GM21717 (cell line): ENCODE measurements around the gene MYO1F.
"Not testable (repeated sequence)": the region's sequence is repeated elsewhere in the genome, so short reads cannot be mapped to it uniquely, and the experiment has no call there.

Experiments
- ATAC-seq: cut with Tn5 transposase; IDR thresholded peaks from one replicate; pipeline ENCODE4 v1.9.1; 2021; ENCODE audit warnings: mild to moderate bottlenecking, moderate library complexity; ENCODE audit not compliant: unreplicated experiment

The MYO1F gene

GRCh38 chr19:8577247-8577646, at the start of gene MYO1F:
MYO1F (minus strand) TSS chr19:8577442; CDS start chr19:8577309, 133 bp downstream.
- ATAC-seq = no peak

- no peak for ATAC-seq
Measured at GRCh38 chr19:8626842-8627241, 49.6 kb upstream of the MYO1F start.

DNA sequence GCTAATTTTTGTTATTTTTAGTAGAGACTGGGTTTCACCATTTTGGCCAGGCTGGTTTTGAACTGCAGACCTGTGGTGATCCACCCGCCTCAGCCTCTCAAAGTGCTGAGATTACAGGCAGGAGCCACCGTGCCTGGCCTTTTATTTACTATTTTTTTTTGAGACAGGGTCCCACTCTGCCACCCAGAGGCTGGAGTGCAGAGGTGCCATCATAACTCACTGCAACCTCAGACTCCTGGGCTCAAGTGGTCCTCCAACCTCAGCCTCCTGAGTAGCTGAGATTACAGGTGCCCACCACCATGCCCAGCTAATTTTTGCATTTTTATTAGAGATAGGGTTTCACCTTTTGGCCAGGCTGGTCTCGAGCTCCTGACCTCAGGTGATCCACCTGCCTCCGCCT, 45.6 kb upstream of the MYO1F start:
- not testable (repeated sequence) for ATAC-seq

- no peak for ATAC-seq
Measured at GRCh38 chr19:8618751-8619150, 41.5 kb upstream of the MYO1F start.

DNA sequence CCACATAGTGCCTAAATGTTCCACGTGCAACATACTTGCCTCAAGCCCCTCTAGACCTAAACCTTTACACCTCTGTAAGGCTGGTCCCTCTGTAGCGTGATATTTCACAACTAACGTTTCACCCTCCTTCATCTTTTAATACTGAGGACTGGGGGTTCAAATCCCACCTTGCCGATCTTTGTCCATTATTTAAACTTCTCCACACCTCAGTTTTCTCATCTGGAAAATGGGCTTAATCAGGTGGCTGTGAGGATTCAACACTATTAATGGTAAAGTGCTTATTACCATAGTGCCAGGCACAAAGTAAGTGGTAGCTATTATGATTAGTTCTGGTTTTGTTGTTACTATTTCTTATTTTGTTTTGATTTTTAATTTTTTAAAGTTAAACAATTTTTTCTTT, 40.7 kb upstream of the MYO1F start:
- ATAC-seq = no peak

DNA sequence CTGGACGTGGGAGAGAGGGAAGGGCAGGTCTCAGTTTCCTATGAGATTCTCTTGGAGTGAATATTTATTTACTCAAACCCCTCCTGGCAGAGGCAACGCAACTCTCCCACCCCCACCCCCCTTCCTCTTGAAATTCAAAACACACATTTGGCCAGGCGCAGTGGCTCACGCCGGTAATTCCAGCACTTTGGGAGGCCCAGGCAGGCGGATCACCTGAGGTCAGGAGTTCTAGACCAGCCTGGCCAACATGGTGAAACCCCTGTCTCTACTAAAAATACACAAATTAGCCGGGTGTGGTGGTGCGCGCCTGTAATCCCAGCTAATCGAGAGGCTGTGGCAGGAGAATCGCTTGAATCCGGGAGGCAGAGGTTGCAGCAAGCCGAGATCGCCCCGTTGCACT, 40.1 kb upstream of the MYO1F start:
- ATAC-seq = not testable (repeated sequence)

DNA sequence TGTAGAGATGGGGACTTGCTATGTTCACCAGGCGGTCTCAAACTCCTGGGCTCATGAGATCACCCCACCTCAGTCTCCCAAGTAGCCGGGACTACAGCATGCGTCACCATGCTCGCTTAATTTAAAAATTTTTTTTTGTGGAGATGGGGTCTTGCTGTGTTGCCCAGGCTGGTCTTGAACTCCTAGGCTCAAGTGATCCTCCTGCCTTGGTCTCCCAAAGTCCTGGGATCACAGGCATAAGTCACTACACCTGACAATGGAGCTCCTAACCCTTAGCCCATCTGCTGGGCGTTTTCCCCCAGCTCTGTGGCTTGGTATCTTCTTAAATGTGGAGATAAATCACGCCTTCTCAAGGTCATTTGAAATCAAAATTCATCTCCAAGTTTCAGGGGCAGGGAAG, 39.6 kb upstream of the MYO1F start:
- no peak for ATAC-seq

DNA sequence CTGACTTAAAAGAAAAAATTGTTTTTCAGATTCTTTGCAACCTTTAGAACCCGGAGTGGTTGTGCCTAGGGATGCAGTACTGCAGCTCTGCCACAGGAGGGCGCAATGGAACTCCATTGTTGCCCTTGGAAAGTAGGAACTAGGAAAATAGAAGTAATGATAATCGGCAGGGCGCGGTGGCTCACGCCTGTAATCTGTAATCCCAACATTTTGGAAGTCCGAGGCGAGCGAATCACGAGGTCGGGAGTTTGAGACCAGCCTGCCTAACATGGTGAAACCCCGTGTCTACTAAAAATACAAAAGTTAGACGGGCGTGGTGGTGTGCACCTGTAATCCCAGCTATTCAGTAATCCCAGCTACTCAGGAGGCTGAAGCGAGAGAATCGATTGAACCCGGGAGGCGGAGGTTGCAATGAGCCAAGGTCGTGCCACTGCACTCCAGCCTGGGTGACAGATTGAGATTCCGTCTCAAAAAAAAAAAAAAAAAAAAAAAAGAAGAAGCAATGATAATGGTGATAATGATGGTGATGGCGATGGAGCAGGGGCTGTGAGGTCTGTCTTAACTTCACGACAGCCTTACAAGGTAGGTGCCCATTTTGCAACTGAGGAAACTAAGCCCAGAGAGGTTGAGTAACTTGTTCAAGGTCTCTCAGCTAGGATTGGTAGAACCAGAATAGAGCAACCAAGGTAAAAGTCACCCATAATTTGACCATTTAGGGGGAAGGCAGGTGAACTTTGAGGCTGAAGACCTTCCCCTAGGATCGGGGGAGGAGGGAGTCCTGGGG, 38.8 kb upstream of the MYO1F start:
- no peak for ATAC-seq

DNA sequence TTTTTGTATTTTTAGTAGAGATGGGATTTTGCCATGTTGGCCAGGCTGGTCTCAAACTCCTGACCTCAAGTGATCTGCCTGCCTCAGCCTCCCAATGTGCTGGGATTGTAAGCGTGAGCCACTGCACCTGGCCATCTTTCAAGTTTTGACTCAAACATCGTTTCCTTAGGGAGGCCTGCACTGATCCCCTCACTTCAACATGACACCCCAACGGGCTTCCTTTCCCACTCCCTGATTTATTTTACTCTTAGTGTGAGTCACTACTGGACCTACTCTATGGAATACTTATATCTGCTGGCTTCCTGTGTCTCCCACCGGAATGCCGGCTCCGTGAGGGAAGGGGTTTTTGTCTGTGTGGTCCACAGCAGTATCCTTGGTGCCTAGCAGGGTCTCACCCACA, 37.8 kb upstream of the MYO1F start:
- ATAC-seq = no peak

DNA sequence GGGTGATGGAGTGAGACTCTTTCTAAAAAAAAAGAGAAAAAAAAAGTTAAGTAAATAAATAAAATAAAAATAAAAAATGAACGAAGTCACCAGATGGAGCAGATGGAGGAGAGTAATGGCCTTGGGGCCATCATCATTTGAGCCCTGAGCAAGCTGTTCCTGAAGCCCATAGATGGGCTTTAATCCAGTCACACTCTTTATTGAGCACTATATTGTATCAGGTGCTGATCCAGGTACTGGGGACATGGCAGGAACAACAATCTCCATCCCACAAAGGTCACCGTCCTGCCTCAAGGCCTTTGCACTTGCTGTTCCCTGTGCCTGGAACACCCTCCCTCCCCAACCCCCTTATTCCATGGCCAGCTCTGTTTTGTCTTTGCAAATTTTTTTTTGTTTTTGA, 37.2 kb upstream of the MYO1F start:
- ATAC-seq = no peak

DNA sequence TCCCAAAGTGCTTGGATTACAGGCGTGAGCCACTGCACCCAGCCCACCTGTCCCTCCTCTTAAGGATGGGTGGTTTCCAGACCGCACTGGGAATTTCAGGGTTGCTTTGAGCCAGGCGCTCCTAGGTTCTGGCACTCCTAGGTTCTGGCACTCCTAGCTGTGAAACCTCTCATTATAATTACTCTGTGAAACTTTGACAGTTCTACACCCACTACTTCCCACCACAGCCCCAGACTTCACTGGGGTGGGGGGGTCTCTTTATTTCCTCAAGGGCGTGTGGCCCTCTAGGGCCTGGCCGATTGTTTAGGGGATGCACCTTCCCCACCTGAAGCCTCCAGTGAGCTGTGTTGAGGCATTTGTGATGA, 35.5 kb upstream of the MYO1F start:
- no peak for ATAC-seq

GRCh38 chr19:8611877-8612806, 34.9 kb upstream of the MYO1F start:
- ATAC-seq = no peak

DNA sequence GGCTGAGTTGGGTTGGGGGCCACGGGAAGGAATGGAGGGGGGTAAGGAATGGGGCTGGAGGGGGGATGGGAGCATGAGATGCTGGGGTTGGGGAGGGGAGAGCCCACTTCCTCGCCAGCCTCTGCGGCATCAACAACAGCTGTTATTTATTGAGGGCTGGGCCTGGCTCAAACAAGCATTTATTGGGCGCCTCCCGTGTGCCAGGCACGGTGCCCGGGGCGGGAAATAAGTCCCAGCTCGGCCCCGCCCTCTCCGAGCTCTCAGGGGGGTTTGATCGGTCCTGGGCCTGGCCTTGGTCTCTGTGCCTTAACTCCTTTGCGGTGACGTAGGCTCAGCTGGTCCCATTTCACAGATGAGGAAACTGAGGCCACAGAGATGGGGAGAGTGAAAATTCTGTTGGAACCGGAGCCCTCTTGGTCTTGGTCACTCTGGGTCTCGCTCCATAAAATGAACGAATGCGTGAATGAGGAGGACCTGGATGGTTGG, 34.2 kb upstream of the MYO1F start:
- ATAC-seq = no peak

- ATAC-seq = no peak
Measured at GRCh38 chr19:8610936-8611300, 33.7 kb upstream of the MYO1F start.

DNA sequence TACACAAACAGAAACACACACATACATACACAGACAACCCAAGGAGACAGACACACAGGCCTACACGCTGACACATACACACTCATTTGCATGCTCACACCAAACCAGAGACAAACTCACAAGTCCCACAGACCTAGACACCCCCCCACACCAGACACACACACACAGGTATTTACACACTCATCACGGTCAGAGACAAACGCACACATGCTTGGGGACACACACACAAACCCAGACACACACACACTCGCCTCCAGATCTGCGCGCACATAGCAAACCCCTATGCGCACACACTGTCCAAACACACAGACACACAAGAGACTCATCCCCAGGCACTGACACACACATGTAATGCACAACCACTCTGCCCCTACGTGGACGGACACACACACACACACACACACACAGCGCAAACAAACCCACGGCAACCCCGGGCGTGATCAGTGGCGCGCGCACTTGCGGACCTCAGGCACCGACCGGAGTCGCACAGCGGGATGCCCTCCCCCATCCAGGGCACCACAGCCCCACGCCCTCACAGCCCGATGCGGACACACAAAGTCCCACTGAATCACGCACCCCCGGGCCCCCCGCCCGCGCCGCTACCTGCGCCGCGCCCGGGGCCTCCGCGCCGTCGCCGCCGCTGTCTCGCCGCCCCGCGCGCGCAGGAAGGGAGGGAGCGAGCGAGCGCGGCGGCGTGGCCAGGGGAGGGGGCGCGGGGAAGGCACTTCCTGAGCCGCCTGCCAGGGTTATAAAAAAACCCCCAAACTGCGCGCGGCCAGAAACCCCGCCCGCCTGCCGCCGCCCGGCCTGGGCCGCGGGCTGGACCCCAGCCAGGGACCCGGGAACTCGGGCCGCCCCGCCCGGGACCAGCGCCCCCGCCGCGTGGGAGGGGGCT, 33.0 kb upstream of the MYO1F start, which contains the start of gene ADAMTS10:
Gene ADAMTS10, minus strand, starts transcription at position 675 of the 895 bp plus-strand sequence. CDS start 5,005 bp downstream, outside the sequence.
- no peak for ATAC-seq

GRCh38 chr19:8609279-8610040, 32.2 kb upstream of the MYO1F start:
- no peak for ATAC-seq

GRCh38 chr19:8608941-8609278, 31.7 kb upstream of the MYO1F start:
- no peak for ATAC-seq

DNA sequence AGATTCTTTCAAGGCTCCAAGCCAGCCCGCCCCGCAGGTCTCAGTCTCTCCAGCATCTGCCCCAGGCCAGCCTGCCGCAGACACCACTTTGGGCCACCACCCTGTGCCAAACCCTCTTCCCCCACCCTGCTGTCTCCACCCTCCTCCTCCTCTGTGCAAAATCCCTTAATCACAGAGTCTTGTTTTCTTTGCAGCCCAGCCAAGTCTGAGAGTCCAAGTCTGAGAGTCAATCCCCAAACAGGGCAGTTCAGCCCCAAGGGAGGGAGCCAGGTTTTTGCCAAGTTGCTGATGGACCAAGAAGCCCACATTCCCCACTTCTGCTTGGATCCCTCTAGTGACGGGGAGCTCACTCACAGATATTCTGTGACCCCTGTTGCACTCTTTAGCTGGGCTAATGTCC, 30.1 kb upstream of the MYO1F start:
- ATAC-seq = no peak

DNA sequence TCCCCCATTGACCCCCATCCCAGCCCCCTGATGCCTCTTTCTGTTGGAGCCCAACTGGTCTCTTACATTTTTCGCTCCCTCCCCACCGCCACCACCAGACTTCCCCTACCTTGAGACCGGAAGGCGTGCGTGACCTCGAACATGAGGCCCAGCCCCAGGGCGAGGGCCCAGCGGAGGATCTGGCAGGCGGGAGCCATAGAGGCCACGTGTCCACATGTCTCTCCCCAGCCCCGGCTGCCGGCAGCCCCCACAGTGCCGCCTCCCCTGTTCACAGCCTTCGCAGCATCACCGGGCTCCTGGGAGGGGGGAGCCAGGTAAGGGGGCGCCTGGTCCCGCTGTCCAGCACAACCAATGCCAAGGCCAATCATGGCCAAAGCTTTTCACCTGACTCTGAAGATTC, 28.3 kb upstream of the MYO1F start:
- no peak for ATAC-seq

DNA sequence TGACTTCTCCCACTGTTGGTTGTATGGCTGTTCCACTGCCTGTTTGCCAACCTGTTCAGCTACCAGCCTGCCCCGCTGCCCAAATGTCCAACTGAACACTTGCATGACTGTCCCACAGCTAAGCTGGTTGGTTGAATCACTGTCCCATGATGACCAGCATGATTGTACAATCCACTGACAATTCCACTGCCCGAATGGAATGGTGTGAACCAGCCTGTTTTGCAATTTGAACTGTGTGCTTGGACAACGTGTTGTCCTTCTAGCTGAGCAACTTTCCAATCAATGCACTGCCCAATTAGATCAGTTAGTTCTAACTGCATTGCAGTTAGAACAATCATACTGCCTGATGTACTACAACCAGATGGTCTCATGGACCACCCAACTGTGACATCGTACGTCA, 24.6 kb upstream of the MYO1F start:
- no peak for ATAC-seq
